Activated naive CD4-positive, alpha-beta T cell treated with anti-CD3 and anti-CD28 coated beads, Interleukin-2, amount 50 U/mL, for 16 hours (primary cell): Measurements from ENCODE around the gene CDKN3.
"Not testable (repeated sequence)": the region's sequence is repeated elsewhere in the genome, so short reads cannot be mapped to it uniquely, and the experiment has no call there.

Experiments used
- DNase-seq: peaks from one replicate; pipeline ENCODE4 v3.0.0-alpha.2; 2020

The CDKN3 gene

DNA sequence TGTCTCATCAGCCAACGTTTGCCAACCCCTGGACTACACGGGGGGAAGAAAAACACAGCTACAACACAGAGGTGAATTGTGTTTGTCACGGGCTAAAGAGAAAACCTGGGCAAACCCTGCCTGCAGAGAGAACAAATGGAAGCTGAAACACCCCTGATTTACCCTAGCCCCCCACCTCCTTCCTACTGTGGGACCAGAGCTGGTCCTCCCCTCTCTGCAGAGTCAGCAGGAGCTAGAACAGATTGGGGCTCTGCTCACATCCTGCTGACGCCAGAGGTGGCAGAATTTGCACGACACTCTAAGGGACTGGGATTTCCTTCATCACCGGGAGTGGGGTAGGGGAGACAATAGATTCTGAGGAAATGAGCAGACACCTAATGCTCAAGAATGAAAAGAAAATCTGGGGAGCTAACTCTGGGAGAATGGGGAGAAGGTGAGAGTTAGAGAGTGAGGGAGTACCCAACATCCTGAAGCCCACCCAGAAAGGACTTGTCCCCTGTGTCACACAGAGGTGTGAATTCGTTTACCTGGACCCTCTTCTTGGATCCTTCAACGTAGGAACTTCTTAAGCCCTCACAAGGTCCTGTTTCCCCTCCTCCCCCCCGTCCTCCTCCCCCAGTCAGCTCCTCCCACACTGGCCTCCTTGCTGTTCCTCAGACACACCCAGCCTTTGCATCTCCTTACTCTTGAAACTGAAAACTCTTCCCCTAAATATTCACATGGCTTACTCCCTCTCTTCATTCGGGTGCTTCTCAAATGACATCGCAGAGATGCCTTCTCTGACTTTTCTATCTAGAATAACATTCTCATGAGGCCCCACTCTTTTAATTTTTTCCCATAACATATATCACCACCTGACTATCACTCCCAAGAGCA is 26.2 kb upstream of the CDKN3 start:
- DNase-seq: no peak

DNA sequence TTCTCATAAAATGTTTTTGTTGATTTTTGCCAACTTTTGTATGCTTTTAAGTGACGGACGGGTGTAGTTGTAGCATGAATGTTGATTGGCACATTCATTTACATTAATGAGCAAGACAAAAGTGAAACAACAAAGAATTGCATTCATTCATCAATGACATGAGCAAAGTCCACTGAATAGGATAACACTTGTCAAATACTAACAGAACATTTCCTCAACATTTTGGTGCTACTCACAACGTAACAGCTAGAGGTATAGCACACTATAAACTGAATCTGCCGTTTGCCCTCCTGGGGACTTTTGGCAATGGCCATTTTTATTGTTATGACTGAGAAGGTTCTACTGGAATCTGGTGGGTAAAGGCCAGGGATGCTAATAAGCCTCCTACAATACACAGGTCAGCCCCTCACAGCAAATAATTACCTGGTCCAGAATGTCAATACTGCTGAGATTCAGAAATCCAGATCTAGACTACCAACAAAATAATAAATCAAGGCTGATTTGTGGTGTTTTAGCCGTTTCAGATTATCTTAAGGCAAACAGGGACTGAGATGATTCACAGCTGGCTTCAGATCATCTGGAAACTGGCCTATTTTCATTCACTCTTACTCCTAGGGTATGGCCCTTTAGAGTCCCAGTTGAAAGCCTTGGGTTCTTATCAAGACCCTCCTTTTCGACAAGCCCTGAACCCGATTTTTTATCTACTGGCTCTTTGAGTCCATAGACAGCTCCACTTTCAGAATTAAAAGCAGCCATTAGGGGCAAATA is 22.5 kb upstream of the CDKN3 start:
- DNase-seq: no peak

DNA sequence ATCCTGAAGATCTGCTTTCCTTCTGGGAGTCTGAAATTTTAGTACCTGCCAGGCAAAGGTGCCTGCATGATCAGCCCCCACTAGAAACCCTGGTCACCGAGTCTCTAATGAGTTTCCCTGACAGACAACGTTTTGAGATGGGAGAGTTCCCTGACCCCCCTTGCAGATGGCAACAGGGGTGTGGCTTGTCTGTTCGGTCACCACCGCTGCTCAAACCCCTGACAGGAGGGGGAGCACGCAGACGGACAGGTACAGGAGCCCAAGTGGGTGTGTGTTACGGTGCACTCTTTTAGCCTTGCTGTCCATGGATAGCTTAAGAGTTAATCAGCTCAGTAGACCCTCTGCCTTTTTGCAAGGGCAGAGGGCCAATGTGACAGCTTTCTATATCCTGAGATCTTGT is 19.3 kb upstream of the CDKN3 start:
- DNase-seq: no peak

DNA sequence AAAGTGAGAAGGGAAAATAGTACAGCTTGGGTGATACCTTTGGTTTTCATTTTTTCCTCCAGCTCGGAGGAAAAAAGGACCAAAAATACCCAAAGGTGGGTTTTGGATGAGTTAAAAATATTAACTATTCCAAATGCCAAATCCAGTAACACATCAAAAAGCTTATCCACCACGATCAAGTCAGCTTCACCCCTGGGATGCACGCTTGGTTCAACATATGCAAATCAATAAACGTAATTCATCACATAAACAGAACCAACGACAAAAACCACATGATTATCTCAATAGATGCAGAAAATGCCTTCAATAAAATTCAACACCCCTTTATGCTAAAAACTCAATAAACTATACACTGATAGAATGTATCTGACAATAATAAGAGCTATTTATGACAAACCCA is 17.9 kb upstream of the CDKN3 start:
- not testable (repeated sequence) for DNase-seq

DNA sequence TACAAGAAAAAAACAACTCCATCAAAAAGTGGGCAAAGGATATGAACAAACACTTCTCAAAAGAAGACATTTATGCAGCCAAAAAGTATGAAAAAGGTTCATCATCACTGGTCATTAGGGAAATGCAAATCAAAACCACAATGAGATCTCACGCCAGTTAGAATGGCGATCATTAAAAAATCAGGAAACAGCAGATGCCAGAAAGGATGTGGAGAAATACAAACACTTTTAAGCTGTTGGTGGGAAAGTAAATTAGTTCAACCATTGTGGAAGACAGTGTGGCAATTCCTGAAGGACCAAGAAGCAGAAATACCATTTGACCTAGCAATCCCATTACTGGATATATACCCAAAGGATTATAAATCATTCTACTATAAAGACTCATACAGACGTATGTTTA is 16.2 kb upstream of the CDKN3 start:
- not testable (repeated sequence) for DNase-seq

DNA sequence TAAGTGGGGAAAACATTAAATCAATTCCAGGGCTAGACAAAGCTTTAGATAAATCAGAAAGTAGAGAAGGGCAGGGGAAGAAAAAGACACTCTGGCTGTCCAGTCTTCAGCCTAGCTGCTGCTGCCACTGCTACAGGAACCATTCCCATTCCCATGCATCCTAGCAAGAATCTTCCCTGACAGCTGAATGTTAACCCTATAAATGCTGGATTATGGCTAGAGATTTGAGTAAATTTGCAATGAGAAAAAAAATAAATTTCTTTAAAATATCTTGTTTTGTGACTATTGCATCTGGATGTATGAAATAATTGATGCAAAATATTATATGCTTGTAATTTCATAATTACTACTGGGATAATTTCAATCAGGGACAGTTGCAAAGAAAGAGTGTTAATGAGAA is 15.0 kb upstream of the CDKN3 start:
- DNase-seq: no peak

DNA sequence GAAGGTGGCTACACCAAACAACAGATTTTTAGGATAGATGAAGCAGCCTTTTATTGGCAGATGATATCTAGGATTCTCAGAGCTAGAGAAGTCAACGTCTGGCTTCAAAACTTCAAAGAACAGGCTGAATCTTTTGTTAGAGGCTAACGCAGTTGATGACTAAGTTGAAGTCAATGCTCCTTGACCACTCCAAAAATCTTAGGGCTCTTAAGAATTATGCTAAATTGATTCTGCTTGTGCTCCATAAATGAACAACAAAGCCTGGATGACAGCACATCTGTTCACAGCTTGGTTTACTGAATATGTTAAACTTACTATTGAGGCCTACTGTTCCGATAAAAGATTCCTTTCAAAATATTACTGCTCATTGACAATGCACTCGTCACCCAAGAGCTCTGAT is 13.0 kb upstream of the CDKN3 start:
- DNase-seq: no peak

DNA sequence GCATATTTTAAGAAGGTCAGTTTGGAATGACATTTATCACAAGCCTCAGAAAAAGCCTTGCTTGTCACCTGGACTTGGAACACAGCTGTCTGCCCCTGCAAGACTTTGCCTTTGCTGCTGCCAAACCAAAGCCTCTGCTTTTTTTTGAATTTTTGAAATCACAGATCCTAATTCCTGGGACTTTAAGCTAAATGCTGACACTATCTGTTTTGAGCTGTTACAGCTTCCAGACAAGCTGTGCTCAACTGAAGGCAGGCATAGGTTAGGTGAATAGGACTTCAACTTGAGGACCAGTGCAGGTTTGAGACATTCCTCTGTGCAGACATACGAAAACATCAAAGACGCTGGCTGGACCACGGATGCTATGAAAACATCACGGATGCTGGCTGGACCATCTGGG is 11.3 kb upstream of the CDKN3 start:
- DNase-seq: no peak

DNA sequence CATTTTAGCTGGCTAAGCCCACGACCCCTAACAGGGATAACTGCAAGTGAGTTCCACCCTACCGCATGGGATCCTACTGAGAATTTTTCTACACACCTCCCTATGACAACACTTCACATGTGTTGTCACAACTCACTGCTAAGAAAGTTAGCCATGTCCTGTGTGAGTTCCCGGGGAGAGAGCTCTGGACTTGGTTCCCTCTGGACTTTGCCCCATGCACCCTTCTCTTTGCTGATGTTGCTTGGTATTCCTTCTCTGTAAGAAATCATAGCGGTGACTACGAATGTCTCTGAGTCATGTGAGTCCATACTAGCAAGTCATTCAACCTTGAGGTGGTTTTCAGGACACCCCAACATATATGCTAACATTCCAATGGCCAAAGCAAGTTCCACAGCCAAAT is 9.5 kb upstream of the CDKN3 start:
- DNase-seq: no peak

DNA sequence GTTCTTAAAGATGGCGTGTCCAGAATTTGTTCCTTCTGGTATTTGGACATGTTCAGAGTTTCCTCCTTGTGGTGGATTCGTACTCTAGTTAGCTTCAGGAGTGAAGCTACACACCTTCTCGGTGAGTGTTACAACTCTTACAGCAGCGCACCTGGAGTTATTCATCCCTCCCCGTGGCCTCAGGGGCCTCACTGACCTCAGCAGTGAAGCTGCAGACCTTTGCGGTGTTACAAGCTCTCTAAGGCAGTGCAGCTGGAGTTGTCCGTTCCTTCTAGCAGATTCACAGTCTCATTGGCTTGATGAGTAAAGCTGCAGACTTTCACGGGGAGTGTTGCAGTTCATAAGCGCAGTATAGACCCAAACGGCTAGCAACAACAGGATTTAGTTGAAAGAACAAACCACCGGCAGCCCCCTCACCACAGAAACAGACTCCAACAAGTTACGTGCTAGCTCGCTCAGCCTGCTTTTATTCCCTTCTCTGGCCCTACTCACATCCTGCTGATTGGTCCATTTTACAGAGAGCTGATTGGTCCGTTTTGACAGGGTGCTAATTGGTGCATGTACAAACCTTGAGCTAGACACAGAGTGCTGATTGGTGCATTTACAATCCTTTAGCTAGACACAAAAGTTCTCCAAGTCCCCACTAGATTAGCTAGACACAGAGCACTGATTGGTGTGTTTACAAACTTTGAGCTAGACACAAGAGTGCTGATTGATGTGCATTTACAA is 4.5 kb upstream of the CDKN3 start:
- DNase-seq: no peak

DNA sequence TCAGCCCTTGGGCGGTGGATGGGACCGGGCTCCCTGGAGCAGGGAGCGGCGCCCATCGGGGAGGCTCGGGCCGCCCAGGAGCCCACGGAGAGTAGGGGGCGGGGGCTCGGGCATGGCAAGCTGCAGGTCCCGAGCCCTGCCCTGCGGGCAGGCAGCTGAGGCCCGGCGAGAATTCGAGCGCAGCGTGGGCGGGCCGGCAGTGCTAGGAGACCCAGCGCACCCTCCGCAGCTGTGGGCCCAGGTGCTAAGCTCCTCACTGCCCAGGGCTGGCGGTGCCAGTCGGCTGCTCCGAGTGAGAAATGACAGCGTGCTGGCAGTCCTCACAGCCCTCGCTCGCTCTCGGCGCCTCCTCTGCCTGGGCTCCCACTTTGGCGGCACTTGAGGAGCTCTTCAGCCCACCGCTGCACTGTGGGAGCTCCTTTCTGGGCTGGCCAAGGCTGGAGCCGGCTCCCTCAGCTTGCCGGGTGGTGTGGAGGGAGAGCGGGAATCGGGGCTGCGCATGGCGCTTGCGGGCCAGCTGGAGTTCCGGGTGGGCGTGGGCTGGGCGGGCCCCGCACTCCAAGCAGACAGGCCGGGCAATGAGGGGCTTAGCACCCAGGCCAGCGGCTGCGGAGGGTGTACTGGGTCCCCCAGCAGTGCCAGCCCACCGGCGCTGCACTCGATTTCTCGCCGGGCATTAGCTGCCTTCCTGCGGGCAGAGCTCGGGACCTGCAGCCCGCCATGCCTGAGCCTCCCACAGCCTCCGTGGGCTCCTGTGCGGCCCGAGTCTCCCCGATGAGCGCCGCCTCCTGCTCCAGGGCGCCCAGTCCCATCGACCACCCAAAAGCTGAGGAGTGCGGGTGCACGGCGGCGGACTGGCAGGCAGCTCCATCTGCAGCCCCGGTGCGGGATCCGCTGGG is 3.6 kb upstream of the CDKN3 start:
- not testable (repeated sequence) for DNase-seq

DNA sequence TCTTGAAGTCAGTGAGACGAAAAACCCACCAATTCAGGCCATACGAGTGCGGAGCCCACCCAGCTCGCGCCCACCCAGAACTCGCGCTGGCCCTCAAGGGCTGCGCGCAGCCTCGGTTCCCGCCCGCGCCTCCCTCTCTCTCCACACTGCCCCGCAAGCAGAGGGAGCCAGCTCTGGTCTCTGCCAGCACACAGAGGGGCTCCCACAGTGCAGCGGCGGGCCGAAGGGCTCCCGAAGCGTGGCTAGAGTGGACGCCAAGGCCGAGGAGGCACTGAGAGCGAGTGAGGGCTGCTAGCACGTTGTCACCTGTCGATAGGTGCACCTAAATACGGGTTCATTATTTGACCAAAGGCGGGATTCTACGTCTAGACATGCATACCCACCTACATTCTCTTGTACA is 2.2 kb upstream of the CDKN3 start:
- DNase-seq: no peak

DNA sequence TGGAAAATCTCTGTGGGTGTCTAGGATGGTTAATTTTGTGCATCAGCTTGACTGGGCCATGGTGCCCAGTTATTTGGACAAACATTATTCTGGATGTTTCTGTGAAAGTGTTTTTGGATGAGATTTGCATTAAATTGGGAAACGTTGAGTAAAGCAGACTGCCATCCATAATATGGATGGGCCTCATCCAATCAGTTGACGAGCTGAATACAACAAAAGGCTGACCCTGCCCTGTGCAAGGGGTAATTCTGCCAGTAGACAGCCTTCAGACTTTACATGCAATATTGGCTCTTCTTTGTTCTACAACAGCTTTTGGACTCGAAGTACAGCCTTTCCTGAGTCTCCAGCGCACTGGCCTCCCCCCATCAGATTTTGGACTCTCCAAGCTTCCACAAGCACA is 1.5 kb upstream of the CDKN3 start:
- no peak for DNase-seq

DNA sequence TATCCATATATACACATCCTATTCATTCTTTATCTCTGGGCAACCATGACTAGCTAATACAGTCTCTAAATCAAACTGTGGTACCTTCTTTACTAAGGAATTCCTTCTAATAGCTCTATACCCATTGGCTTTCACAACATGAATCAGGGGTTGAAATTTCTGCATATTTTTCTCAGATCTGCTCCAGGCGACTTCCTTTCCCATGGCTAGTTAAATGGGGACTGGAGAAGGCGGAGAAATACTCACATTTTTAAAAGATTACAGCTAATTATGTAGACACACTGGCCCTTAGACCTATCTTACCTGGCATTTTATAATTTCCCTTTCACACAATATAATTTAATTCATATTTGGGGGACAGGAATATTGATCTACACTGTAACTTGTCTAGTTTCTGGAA is 1.1 kb upstream of the CDKN3 start:
- DNase-seq: no peak

DNA sequence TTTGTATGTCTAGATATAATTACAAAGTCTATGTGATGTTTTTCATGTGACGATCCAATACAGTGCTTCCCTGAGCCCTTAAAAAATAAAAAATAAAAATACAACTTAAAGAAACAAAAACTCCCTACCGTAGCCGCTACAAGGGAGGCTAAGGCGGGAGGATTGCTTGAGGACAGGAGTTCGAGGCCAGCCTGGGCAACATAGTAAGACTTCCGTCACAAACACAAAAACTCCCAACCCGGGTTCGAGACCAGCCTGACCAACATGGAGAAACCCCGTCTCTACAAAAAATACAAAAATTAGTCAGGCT is 669 bp upstream of the CDKN3 start:
- DNase-seq: no peak

DNA sequence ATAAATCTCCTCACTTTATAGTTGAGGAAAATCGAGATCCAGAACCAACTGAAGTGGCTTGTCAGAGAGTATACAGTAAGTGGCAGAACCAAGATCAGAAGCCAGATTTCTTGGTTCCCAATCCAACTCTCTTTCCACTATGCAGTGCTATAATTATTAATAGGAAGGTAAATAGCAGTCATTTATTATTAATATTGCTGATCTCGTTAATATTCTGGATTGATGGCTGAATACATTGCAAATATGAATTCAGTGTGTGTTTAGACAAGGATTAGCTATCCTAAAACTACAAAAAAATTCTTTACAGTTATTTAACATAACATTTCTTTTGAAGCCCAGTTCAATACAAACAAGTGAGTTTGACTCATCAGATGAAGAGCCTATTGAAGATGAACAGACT is 2.8 kb downstream of the CDKN3 start:
- DNase-seq: no peak

DNA sequence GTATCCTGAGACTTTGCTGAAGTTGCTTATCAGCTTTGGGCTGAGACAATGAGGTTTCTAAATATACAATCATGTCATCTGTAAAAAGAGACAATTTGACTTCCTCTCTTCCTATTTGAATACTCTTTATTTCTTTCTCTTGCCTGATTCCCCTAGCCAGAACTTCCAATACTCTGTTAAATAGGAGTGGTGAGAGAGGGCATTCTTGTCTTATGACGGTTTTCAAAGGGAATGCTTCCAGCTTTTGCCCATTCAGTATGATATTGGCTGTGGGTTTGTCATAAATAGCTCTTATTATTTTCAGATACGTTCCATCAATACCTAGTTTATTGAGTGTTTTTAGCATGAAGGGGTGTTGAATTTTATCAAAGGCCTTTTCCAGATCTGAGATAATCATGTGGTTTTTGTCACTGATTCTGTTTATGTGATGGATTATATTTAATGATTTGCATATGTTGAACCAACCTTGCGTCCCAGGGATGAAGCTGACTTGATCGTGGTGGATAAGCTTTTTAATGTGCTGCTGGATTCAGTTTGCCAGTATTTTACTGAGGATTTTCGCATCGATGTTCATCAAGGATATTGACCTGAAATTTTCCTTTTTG is 6.7 kb downstream of the CDKN3 start:
- not testable (repeated sequence) for DNase-seq

DNA sequence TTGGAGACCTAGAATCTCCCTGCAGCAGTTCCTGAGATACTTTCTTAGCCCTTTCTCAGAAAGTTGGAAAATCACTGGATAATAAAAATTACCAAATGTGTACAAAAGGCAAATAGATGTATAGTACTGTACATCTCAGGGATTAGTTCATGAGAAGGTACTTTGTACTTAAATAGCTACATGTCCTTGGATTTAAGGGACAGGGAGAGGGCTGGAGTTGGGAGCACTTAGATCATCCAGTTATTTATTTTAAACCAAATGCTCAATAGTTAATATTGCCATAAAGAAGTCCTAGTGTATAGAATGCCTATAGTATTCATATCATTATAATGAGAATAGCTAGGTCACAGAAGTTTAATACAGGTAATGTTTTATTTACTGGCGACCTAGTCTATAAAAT is 13.4 kb downstream of the CDKN3 start:
- DNase-seq: no peak

DNA sequence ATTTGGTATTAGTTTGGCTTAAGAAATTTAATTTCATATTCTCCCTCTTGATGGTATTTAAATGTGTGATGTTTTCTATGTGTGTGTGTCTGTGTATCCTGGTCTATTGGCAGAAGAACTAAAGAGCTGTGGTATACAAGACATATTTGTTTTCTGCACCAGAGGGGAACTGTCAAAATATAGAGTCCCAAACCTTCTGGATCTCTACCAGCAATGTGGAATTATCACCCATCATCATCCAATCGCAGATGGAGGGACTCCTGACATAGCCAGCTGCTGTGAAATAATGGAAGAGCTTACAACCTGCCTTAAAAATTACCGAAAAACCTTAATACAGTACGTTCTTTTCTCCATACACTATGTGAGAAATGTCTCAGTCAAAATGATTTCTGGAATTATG is 14.6 kb downstream of the CDKN3 start:
- DNase-seq: no peak

DNA sequence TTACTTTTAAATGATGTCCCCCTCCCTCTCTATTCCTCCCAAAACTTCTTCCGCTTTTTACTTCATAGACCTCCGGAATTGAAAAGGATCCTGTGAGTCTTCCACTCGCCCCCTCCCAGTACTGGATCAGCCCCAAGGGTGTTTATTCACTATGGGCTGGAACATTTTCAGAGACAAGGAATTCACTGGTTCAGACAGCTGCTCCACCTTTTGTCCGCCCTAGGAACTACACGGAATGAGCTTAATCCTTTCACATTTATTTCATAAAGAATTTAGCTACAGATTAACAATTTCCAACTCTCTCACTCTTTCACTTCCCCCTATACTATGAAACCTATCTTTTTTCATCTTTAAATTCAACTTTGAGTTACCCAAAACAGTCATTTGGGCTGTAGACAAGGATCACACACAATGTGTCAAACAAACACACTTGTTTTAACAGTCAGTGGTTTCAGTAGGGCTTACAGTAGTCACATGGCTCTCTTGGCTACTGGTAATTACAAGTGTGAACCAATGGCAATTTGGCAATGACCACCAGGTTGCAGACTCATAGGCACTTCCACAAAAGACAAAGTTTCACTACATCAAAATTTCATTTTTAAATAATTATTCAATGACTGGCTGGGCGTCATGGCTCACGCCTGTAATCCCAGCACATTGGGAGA is 23.8 kb downstream of the CDKN3 start:
- DNase-seq: no peak

DNA sequence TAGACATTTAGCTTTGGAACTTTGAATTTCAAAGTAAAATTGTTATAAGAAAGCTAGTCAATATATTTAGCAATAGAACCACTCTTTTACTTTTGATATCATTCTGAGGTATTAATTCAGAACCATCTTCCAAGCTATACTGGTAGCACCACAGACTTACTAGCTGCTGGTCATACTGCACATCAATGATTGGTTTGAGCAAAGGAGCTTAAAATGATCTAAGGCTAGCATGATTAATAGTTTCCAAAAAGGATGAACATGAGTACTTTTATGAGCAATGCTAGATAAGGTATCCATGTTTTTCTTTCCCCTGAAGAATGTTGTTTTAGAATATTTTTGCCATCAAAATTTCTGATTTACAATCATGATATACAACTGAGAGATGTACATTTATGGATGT is 27.2 kb downstream of the CDKN3 start:
- no peak for DNase-seq

DNA sequence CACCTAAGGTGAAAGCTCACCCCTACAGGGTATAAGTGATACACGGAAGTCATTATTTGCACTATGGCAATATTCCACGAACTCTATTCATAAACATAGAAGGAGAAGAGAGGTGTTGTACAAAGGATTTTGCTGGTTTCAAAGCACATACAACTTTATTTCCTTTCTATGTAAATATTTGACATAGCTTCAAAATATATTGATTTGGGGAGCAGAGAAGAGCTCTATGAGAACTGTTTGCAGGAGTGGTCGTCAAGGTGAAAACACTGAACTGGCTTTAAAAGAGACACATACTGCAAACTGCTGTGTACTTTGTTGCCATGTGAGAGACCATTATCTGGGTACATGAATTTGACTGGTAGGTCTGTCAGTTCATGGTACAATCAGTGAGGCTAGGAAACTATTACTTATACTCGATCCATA is 27.7 kb downstream of the CDKN3 start:
- DNase-seq: no peak
